GM21619 (cell line): Measurements from ENCODE around the gene CCDC27.
A peak's percentile ranks its signal among the peaks of the same experiment; 100 is the strongest.
"Not testable (repeated sequence)": the region's sequence is repeated elsewhere in the genome, so short reads cannot be mapped to it uniquely, and the experiment has no call there.

ENCODE experiments used
- ATAC-seq: cut with Tn5 transposase; IDR thresholded peaks from one replicate; pipeline ENCODE4 v1.9.1; 2021; ENCODE audit not compliant: unreplicated experiment

CCDC27 gene

GRCh38 chr1:3717715-3718601 lies 34.3 kb upstream of the CCDC27 start:
- ATAC-seq: peak; percentile 43

- peak; percentile 42 for ATAC-seq
These were observed 33.5 kb upstream of the CCDC27 start for GRCh38 chr1:3718764-3719163.

DNA sequence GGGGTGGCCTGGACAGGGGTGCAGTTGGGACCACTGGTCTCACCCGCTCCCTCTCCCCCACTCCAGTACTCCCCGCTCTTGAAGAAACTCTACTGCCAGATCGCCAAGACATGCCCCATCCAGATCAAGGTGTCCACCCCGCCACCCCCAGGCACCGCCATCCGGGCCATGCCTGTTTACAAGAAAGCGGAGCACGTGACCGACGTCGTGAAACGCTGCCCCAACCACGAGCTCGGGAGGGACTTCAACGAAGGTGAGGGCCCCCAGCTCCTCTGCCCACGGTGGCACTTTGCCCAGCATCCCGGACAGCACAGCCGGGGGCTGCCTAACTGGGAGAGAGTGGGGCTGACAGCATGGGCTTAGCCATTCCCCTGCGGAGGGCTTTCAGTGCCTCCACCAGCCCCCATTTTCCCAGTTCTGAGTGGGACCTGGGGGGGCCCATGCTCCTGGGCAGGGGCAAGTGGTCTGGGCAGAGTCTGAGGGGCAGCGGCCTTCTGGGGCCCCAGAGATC lies 30.2 kb upstream of the CCDC27 start:
- ATAC-seq: no peak

- no peak for ATAC-seq
These were observed 29.4 kb upstream of the CCDC27 start for GRCh38 chr1:3722846-3723245.

- not testable (repeated sequence) for ATAC-seq
These were observed 27.7 kb upstream of the CCDC27 start for GRCh38 chr1:3724416-3725030.

GRCh38 chr1:3725366-3725765 lies 26.9 kb upstream of the CCDC27 start:
- ATAC-seq: no peak

GRCh38 chr1:3727042-3727824 lies 25.0 kb upstream of the CCDC27 start:
- ATAC-seq: no peak

DNA sequence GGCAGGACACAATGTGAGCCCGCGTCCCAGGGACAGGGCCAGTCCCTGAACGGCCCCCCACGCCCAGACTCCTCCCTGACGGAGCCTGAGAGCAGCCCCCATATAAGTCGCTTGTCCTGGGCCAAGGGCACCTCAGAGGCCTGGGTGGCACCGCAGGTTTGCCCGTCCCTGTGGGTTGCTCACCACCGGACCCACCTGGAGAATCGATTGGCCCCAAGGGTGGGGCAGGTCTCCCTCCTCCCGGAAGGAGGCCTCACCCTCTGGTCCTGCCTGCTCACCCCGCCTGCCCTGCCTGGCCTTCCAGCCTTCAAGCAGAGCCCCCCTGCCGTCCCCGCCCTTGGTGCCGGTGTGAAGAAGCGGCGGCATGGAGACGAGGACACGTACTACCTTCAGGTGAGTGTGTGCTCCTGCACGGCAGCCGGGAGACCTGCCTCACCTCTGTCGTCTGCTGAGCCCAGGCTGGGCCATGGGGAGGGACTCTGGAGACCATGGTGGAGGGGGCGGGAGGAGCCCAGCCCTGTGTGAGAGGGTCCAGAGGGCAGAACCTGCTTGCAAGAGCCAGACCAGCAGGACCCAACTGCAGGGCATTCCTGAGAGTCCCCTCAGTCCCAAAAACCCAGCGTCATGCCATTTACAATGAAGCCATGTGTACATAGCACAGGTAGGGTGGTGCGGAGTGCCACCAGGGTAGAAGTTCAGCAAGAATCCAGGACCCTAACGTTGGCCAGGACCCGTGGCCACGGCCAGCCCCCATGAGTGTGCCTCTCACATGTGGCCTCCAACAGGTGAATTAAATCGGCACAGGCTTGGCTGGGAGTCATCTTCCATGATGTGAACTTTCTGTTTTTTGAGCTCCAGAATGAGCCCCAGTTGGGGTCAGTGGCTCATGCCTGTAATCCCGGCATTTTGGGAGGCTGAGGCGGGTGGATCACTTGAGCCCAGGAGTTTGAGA lies 24.1 kb upstream of the CCDC27 start:
- no peak for ATAC-seq

- no peak for ATAC-seq
These were observed 22.4 kb upstream of the CCDC27 start for GRCh38 chr1:3729594-3730542.

DNA sequence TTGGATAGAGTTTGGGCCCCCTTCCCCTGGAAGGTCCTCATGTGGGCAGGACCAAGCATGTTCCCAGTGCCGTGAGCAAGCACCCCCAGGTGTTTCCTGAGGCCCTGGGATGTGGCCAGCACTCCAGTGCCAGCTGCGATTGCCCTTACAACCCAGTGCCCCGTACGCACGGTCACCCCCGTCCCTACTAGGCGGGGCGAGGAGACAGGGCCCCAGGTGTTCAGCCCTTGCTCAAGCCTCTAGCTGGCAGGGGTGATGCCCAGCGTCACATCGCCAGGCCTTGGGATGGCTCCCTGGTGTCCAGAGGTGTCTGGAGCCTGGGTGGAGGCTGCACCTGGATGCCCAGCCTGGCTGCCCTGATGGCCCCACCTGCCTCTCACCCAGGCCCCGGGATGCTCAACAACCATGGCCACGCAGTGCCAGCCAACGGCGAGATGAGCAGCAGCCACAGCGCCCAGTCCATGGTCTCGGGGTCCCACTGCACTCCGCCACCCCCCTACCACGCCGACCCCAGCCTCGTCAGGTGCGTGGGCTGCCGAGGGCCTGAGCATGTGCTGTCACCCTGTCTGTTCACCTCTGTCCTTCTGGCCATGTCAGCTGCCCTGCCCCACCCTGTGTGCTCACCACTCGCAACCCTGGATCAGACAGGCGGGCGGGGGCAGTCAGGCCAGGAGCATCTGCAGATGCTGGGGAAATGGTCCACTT lies 21.6 kb upstream of the CCDC27 start:
- ATAC-seq: no peak

DNA sequence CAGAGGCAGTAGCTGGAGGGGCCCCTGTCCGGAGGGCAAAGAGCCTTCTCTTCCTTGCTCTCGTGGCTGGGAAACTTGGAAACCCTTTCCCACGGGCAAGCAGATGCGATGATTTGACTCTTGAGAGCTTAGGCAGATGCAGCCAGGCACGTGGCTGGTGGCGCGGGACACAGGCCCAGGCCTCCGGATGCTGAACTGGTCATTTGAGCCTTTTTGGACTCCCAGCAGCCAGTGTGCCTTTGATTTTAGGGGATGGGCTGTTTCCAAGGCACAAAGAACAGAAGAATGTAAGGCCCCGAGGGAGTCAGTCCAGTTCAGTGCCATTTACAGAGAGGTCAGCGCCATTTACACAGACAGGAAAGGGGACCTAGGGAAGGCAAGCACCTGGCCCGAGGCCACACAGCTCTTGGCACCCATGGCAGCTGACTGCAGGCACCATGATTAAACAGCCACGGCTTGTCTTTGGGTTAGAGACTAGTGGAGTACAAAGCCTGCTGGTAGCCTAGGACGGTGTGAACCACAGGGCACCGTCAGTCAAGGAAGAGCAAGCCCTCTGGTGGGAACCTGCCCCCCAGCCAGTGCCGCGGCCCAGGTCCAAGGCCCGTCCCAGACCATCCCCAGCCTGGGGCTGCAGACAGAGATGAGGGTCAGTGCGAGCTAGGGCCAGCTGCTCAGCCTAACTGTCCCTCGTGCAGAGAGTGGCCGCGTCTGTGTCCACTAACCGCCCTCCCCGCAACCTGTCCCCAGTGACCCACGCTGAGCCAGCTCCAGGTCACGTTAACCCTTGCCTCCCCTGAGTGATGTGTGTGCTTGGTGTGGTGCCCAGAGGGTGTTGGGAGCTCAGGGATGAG lies 20.4 kb upstream of the CCDC27 start:
- ATAC-seq: no peak

DNA sequence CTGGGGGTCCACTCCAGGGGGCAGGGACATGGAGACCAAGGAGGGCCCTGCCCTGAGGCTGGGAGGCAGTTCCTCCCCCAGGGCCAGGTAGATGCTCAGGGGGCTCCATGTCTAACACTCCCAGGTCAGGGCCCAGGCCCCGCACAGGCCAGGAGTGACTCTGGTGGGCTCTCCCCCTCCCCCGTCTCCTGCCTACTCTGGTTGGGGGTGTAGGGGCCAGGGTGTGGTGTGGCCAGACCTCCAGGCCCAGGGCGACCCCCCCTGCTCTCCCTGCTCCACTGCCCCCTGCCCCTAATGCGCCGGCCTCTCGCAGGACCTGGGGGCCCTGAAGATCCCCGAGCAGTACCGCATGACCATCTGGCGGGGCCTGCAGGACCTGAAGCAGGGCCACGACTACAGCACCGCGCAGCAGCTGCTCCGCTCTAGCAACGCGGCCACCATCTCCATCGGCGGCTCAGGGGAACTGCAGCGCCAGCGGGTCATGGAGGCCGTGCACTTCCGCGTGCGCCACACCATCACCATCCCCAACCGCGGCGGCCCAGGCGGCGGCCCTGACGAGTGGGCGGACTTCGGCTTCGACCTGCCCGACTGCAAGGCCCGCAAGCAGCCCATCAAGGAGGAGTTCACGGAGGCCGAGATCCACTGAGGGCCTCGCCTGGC lies 19.7 kb upstream of the CCDC27 start:
- ATAC-seq: no peak

DNA sequence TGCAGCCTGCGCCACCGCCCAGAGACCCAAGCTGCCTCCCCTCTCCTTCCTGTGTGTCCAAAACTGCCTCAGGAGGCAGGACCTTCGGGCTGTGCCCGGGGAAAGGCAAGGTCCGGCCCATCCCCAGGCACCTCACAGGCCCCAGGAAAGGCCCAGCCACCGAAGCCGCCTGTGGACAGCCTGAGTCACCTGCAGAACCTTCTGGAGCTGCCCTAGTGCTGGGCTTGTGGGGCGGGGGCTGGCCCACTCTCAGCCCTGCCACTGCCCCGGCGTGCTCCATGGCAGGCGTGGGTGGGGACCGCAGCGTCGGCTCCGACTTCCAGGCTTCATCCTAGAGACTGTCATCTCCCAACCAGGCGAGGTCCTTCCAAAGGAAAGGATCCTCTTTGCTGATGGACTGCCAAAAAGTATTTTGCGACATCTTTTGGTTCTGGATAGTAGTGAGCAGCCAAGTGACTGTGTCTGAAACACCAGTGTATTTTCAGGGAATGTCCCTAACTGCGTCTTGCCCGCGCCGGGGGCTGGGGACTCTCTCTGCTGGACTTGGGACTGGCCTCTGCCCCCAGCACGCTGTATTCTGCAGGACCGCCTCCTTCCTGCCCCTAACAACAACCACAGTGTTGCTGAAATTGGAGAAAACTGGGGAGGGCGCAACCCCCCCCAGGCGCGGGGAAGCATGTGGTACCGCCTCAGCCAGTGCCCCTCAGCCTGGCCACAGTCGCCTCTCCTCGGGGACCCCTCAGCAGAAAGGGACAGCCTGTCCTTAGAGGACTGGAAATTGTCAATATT lies 19.0 kb upstream of the CCDC27 start:
- ATAC-seq: no peak

- no peak for ATAC-seq
These were observed 18.2 kb upstream of the CCDC27 start for GRCh38 chr1:3733883-3734589.

DNA sequence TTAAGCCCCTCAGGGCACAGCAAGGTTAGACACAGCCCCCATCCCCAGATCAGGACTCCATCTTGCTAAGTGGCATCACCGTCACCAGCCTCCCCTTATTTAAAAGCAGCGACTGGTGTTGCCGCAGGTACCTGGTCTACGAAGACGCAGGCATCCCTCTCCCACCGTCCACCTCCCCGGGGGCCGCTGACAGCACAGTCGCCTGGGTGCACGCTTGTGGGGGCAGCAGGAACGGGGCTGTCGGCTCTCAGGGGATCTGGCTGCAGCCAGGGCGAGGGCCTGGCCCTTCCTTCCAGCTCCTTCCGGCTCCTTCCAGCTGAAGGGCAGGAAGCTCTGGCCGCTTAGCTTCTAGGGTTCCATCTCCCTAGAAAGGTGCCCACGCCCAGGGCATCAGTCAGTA lies 17.6 kb upstream of the CCDC27 start:
- ATAC-seq: no peak
